Upper lobe of left lung (tissue), 6 donors: ENCODE data around the gene HOXD12. TPM values are rescaled to one million over a fixed set of nuclear protein-coding genes. Genes with fewer than 3 reads are reported as not detected.

Experiments
- ATAC-seq, 2 donors: fragments of 200-7000 bp; cut with Tn5 transposase; one replicate each; pipeline ENCODE4 v1.9.1; 2022; ENCODE audit warnings: mild to moderate bottlenecking in 2 of 2, moderate library complexity in 2 of 2; ENCODE audit not compliant: low FRiP score in 2 of 2
- DNase-seq, 2 donors: peaks; one replicate each; pipeline ENCODE4 v3.0.0-alpha.2; 2019 to 2020
- H3K27ac ChIP-seq, 4 donors: fragments of 200-600 bp; sonication (generic); one replicate each; pipeline ENCODE4 v1.5.1; 2016 to 2019
- H3K27me3 ChIP-seq, 4 donors: fragments of 200-600 bp; sonication (generic); one replicate each; pipeline ENCODE4 v1.5.1; 2017 to 2019
- H3K36me3 ChIP-seq, 4 donors: fragments of 200-600 bp; sonication (generic); one replicate each; pipeline ENCODE4 v1.5.1; 2016 to 2019
- H3K4me1 ChIP-seq, 4 donors: fragments of 200-600 bp; sonication (generic); one replicate each; pipeline ENCODE4 v1.5.1; 2018 to 2019
- H3K4me3 ChIP-seq, 4 donors: fragments of 200-600 bp; sonication (generic); one replicate each; pipeline ENCODE4 v1.5.1; 2017 to 2019; ENCODE audit warnings: mild to moderate bottlenecking in 2 of 4, moderate library complexity in 1 of 4
- H3K9me3 ChIP-seq, 4 donors: fragments of 200-600 bp; sonication (generic); one replicate each; pipeline ENCODE4 v1.5.1; 2018 to 2019
- CTCF ChIP-seq, 6 experiments: fragments of 450-650 bp in 4 of 6; fragments of 200-600 bp in 2 of 6; sonication (generic) in 2 of 6; IDR thresholded peaks; one replicate each; pipeline ENCODE4 v1.5.1; 2016 to 2019; ENCODE audit warnings: antibody characterized with exemption in 6 of 6
- EP300 ChIP-seq, 4 donors: sonication (generic); formaldehyde crosslinking; IDR thresholded peaks; one replicate each; pipeline ENCODE4 v1.5.1; 2017; ENCODE audit warnings: antibody characterized with exemption in 4 of 4, control low read depth in 2 of 4
- POLR2A ChIP-seq, 4 donors: fragments of 450-650 bp; IDR thresholded peaks; one replicate each; pipeline ENCODE4 v1.5.1; 2016 to 2017; ENCODE audit warnings: antibody characterized with exemption in 4 of 4, mild to moderate bottlenecking in 2 of 4
- POLR2AphosphoS5 ChIP-seq, 2 donors: sonication (generic); formaldehyde crosslinking; IDR thresholded peaks; one replicate each; pipeline ENCODE4 v1.5.1; 2017; ENCODE audit warnings: antibody characterized with exemption in 2 of 2
- WGBS, 2 donors: methylation state at CpG; one replicate each; pipeline ENCODE4 v1.1.5; 2017 to 2018; 5-methylcytosine and 5-hydroxymethylcytosine counted together
- total RNA-seq, 6 donors: library from RNA; depleted of rRNA in 4 of 6; stranded (reverse); fragments of >200 nt in 4 of 6; gene quantifications; one replicate each; pipeline versions ENCODE4 v1.1.0 to v1.2.1, GENCODE V29; 2016 to 2021
- donor health status: DM: no; HTN: no; CAD: no; lungs with moderate emphysema.
- donor health status: DM: no; HTN: yes; CAD: no; lungs with severe emphysema.

Gene HOXD12
- total RNA-seq, 6 donors from 2014 or later: not detected

GRCh38 chr2:176072951-176073904 lies 26.4 kb upstream of the HOXD12 start:
- TF ChIP-seq CTCF (IDR thresholded peaks at IDR 0.05) (no peak), EP300 (IDR thresholded peaks at IDR 0.05) (no peak), POLR2AphosphoS5 (IDR thresholded peaks at IDR 0.05) (no peak), POLR2A (IDR thresholded peaks at IDR 0.05) (no peak)
- no peak overlapping the region for H3K4me3 ChIP-seq
- WGBS, 2 donors: 7 to 8% methylated on average over 16 to 20 of the region's 29 CpGs
- no peaks in the 10 kb centered on the region for H3K9me3 ChIP-seq
- peak in 1 of 2 donors; percentile 40 for DNase-seq
- peaks cover 0 to 14% (median 1%) of the 10 kb centered on the region in 4 donors for H3K4me1 ChIP-seq
- ATAC-seq: no peak
- no peaks in the 10 kb centered on the region for H3K36me3 ChIP-seq
- H3K27ac ChIP-seq: no peak overlapping the region
- peaks cover 0 to 88% (median 33%) of the 10 kb centered on the region in 4 donors for H3K27me3 ChIP-seq

GRCh38 chr2:176074919-176075425 lies 24.6 kb upstream of the HOXD12 start:
- Histone ChIP-seq H3K36me3 (no peaks in the 10 kb centered on the region), H3K27ac (no peak overlapping the region), H3K9me3 (no peaks in the 10 kb centered on the region), H3K4me1 (peaks cover 4 to 20% (median 6%) of the 10 kb centered on the region in 4 donors), H3K4me3 (no peak overlapping the region), H3K27me3 (peaks cover 0 to 91% (median 40%) of the 10 kb centered on the region in 4 donors)
- 21 to 31% methylated on average over 7 of the region's 7 CpGs for WGBS, 2 donors
- TF ChIP-seq POLR2AphosphoS5 (IDR thresholded peaks at IDR 0.05) (no peak), POLR2A (IDR thresholded peaks at IDR 0.05) (no peak), EP300 (IDR thresholded peaks at IDR 0.05) (no peak), CTCF (IDR thresholded peaks at IDR 0.05) (no peak)
- DNase-seq (no peak), ATAC-seq (no peak)

GRCh38 chr2:176075481-176075880 lies 24.1 kb upstream of the HOXD12 start:
- Histone ChIP-seq H3K27me3 (peaks cover 0 to 96% (median 44%) of the 10 kb centered on the region in 4 donors), H3K27ac (no peak overlapping the region), H3K4me3 (no peak overlapping the region), H3K36me3 (no peaks in the 10 kb centered on the region), H3K4me1 (peaks cover 5 to 25% (median 10%) of the 10 kb centered on the region in 4 donors), H3K9me3 (peaks cover 0 to under 1% (median under 1%) of the 10 kb centered on the region in 4 donors)
- 10% methylated on average over 15 of the region's 15 CpGs for WGBS, 2 donors
- no peak for DNase-seq
- ATAC-seq: no peak
- TF ChIP-seq POLR2A (IDR thresholded peaks at IDR 0.05) (no peak), CTCF (IDR thresholded peaks at IDR 0.05) (no peak)

GRCh38 chr2:176076063-176076462 lies 23.5 kb upstream of the HOXD12 start:
- 16 to 27% methylated on average over 7 of the region's 7 CpGs for WGBS, 2 donors
- H3K9me3 ChIP-seq: peaks cover 0 to 7% (median 6%) of the 10 kb centered on the region in 4 donors
- H3K4me3 ChIP-seq: no peak overlapping the region
- DNase-seq: no peak
- TF ChIP-seq CTCF (IDR thresholded peaks at IDR 0.05) (no peak), POLR2AphosphoS5 (IDR thresholded peaks at IDR 0.05) (no peak), POLR2A (IDR thresholded peaks at IDR 0.05) (no peak), EP300 (IDR thresholded peaks at IDR 0.05) (no peak)
- H3K27me3 ChIP-seq: peaks cover 0 to 96% (median 50%) of the 10 kb centered on the region in 4 donors
- no peak overlapping the region for H3K27ac ChIP-seq
- peaks cover 8 to 30% (median 13%) of the 10 kb centered on the region in 4 donors for H3K4me1 ChIP-seq
- ATAC-seq: no peak
- H3K36me3 ChIP-seq: no peaks in the 10 kb centered on the region
